Activated gamma-delta T cell (primary cell): ENCODE measurements around the gene RAVER2.
"Not testable (repeated sequence)": the region's sequence is repeated elsewhere in the genome, so short reads cannot be mapped to it uniquely, and the experiment has no call there.

ENCODE experiments used
- DNase-seq: peaks from one replicate; lab custom pipeline; 2025; lab: John Stamatoyannopoulos, UW
- total RNA-seq, 2 donors: gene quantifications; one replicate each; lab custom pipeline; 2026; lab: John Stamatoyannopoulos, UW

RAVER2 gene
- 3.1 to 5.8 reads per million in 2 donors for total RNA-seq

DNA sequence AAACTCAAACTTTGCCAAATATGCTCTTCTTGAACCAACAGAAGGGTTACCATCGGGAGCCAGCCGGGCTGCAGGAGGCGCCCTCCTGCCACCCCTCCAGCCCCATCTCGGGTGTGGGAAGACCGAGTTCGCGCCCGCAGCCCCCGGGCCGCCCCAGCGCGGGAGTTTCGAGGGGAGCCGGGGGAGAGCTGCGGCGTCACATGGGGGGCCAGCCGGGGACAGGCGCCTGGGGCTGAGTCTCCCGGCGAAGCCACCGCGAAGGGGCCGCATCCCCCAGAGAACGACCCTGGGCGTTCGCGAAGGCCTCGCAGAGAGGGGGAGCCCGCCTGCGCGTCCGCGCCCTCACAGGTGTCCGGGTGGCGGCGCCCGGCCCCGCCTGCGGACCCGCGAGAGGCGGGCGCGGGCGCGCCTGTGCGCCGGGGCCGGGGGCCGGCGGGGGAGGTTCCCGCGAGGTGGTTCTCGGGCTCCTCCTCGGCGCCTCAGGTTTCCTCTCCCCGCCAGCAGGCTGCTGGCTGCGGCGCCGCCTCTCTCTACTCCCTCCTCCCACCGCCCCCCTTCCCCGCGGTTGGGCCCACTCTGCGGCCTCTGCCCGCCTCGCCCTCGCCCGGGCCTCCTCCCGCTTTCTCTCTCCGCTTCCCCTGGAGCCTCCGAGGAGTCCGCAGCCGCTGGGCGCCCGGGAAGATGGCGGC, at the start of gene RAVER2:
Gene RAVER2, plus strand, starts transcription at position 584 of the 689 bp plus-strand sequence. Its CDS starts 98 bp downstream, at position 682.
- peak; percentile 57 for DNase-seq

DNA sequence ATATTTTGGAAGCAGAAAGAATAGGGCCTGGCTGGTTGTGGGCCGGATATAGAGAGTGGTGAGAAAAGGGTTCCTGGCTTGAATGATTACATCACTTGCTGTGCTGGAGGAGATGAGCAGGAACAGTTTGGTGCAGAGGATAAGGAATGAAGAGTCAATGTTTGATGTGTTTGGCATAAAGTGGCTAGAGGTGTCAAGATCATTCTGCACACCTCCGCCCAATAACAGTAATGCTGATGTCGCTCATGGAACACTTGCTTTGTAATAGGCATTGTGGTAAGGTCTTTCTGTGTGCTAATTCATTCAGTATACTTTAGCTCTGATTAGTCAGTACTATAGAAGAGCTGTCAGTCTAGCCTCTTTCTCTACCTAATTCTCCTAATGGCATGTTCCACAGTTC, 48.0 kb upstream of the RAVER2 start:
- no peak for DNase-seq

- no peak for DNase-seq
These were observed 45.5 kb upstream of the RAVER2 start for GRCh38 chr1:64699327-64699726.

- no peak for DNase-seq
These were observed 43.8 kb upstream of the RAVER2 start for GRCh38 chr1:64701071-64701470.

DNA sequence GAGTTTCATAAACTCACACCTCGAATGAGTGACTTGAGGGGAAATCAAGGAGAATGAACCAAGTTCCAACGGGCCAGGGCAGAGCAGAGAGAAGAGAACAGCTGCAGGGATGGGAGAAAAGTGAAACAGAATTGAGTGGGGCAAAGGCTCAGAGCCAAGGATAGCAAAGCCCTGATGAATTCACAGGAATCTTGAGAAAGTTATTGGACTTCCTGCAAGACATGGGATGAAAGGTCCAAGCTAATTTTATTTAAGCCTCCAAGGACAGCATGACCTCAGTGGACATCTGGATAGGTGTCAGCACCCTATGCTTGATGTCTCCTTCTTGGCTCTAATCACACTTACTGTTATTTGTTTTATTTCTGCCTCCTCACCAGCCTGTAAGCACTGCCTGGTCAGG, 43.0 kb upstream of the RAVER2 start:
- no peak for DNase-seq

DNA sequence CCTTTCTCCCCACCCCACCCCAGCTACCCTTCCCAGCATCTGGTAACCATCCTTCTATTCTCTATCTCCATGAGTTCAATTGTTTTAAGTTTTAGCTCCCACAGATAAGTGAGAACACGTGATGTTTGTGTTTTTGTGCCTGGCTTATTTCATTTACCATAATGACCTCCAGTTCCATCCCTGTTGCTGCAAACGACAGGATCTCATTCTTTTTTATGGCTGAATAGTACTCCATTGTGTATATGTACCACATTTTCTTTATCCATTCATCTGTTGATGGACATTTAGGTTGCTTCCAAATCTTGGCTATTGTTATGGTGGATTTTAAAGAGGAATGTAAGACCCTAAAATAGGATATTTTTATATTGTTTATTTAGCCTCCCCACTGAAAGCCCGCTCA, 42.2 kb upstream of the RAVER2 start:
- not testable (repeated sequence) for DNase-seq

- DNase-seq, result no peak
These were observed 41.3 kb upstream of the RAVER2 start for GRCh38 chr1:64703600-64703999.

DNA sequence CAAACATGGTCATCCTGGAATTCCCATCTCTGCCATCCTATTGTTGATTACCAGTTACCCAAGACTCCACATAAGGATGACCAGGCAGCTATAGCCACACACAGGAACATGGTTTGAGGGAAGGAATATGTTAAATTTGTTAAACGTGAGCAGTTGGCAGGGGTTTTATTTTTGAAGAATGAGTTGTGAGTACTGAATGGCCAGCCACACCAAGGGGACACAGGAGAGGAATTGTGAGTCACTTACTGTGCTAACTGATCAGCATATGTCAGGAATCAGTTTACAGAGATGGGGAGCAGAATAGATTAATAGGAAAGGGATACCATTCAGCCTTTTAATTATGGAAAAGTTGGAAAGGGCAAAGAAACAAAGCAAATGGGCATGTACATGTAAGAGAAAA, 39.3 kb upstream of the RAVER2 start:
- DNase-seq, result no peak

DNA sequence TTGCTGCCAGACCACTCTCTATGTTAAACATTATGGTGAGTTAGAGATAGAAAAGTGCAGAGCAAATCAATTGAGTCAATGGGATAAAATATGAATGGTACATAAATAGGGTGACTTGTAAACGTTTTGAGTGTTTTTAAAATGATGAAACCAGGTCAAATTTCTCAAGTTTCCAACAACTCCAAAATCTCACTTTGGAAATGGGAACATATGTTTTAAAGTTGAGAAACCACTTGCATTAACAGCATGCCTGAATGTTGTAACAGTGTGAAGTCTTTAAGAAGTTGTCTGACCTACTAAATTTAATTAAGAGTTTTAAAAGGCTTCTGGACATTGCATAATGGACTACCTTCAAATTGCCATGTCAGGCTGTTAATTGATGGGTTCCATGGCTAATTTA, 33.6 kb upstream of the RAVER2 start:
- DNase-seq, result no peak

DNA sequence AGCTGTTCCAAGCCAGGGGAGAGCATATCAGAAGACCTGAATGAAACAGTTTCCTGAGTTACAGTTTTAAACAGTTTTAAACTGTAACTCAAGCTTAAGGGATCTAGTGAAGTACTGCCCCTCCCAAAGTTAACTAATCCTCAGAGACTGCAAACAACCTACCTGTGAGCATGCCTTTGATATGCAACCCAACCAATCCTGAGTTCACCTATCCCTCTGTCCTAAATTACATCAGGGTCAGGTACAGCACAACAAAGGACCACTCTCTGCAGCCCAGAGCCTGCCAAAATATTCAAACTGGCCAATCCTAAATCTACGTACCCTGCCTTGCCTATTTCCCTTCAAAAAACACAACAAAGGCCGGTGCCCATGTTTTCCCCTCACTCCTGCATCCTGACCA, 32.8 kb upstream of the RAVER2 start:
- no peak for DNase-seq

- no peak for DNase-seq
These were observed 29.7 kb upstream of the RAVER2 start for GRCh38 chr1:64715186-64715585.

DNA sequence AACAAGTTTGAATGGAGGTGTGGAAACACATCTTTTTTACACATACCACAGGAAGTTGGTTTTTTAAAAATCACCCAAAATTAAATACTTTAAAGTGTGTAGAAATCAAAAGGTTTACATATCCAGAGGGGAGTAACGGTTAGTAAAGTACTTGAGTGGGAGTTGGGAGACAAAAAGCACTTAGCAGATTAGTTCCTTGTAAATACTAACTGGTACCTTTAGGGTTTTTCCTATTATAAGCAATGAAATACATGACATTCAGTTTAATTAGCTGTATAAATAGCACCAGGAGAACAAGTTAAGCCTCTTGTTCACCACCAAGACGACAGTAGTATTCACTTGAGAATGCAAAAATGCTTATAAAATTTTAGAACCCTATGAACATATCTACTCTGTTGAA, 23.7 kb upstream of the RAVER2 start:
- no peak for DNase-seq

DNA sequence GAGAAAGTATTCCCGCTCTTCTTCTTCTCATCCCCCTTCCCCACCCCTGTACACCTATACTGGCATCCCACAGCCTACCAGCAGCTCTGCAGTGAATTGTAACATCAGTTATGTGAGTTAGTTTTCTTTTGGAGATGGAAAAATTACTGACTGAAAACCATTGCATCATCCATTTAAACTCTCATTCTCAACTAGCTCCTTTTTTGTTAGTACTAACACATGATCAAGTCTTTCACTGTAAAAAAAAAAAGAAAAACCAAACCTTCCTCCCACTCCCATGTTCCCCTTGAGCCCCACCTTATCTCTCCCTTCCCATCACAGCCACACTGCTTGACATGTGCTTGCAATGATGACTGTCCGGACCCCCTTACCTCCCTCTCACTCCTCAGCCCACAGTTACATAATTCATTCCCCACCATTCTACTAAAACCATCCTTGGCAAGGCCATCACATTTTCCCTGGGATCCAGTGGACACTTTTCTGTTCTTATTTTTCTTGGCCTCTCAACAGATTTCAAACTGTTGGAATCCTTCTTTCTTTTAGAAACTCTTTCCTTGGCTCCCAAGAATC, 23.2 kb upstream of the RAVER2 start:
- DNase-seq, result no peak

DNA sequence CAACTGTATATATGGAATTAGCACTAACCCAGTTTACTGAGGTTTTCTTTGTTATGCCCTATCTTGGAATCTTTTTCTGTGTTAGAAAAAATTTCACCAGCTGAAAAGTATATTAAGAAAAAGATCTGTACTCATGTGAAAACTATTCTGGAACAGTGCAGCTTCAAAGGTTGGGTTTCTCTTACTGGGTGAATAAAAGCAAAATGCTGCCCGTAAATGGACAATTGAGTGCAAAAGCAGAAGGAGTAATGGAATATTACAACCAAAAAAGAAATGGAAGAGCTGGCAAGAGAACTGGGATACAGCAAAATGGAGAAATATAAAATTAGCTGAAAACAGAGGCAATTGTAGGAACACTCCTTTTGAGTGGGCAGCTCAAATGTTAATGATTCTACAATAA, 17.0 kb upstream of the RAVER2 start:
- no peak for DNase-seq

GRCh38 chr1:64733581-64734286, 11.1 kb upstream of the RAVER2 start:
- no peak for DNase-seq

GRCh38 chr1:64734287-64734652, 10.6 kb upstream of the RAVER2 start:
- no peak for DNase-seq

DNA sequence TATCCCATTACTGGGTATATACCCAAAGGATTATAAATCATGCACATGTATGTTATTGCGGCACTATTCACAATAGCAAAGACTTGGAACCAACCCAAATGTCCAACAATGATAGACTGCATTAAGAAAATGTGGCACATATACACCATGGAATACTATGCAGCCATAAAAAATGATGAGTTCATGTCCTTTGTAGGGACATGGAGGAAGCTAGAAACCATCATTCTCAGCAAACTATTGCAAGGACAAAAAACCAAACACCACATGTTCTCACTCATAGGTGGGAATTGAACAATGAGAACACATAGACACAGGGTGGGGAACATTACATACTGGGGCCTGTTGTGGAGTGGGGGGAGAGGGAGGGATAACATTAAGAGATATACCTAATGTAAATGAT, 4.2 kb upstream of the RAVER2 start:
- DNase-seq, result not testable (repeated sequence)

- DNase-seq, result no peak
These were observed 852 bp upstream of the RAVER2 start for GRCh38 chr1:64743954-64744491.

- no peak for DNase-seq
These were observed 508 bp downstream of the RAVER2 start for GRCh38 chr1:64745181-64745985.

- DNase-seq, result no peak
These were observed 1.4 kb downstream of the RAVER2 start for GRCh38 chr1:64745986-64746940.

- no peak for DNase-seq
These were observed 3.3 kb downstream of the RAVER2 start for GRCh38 chr1:64748222-64748621.
